NCI-H146 treated with DMSO at 0.1 percent for 48 hours (cell line): ENCODE measurements around the gene METTL22.

Experiments used
- DNase-seq: peaks from one replicate; lab custom pipeline; 2025; ENCODE audit not compliant: unreplicated experiment; lab: John Stamatoyannopoulos, UW

METTL22 gene, protein sequence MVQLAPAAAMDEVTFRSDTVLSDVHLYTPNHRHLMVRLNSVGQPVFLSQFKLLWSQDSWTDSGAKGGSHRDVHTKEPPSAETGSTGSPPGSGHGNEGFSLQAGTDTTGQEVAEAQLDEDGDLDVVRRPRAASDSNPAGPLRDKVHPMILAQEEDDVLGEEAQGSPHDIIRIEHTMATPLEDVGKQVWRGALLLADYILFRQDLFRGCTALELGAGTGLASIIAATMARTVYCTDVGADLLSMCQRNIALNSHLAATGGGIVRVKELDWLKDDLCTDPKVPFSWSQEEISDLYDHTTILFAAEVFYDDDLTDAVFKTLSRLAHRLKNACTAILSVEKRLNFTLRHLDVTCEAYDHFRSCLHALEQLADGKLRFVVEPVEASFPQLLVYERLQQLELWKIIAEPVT

GRCh38 chr16:8621572-8622314, at the start of gene METTL22:
Gene METTL22 (plus strand): TSS chr16:8621698. CDS start chr16:8625666, 3,968 bp downstream.
- DNase-seq, result peak; percentile 78

GRCh38 chr16:8572063-8572918, 49.2 kb upstream of the METTL22 start:
- no peak for DNase-seq

- no peak for DNase-seq
Observed at GRCh38 chr16:8572919-8573724, 48.4 kb upstream of the METTL22 start.

DNA sequence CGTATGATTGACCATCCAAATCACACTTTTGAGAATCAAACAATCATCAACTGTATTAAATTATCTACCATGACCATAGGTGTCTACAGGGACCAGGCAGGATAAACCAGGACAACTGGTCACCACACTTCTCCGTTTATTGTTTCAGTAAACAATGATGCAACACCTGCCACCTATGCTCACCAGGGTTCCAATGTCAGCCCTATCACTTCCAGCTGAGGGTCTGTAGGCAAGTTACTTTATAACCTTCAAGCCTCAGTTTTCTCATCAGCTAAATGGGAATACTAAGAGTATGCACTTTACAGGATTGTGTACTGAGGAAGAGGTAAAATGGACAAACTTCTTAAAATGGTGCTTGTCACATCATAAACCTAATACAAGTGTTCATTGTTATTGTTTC, 46.1 kb upstream of the METTL22 start:
- DNase-seq, result no peak

DNA sequence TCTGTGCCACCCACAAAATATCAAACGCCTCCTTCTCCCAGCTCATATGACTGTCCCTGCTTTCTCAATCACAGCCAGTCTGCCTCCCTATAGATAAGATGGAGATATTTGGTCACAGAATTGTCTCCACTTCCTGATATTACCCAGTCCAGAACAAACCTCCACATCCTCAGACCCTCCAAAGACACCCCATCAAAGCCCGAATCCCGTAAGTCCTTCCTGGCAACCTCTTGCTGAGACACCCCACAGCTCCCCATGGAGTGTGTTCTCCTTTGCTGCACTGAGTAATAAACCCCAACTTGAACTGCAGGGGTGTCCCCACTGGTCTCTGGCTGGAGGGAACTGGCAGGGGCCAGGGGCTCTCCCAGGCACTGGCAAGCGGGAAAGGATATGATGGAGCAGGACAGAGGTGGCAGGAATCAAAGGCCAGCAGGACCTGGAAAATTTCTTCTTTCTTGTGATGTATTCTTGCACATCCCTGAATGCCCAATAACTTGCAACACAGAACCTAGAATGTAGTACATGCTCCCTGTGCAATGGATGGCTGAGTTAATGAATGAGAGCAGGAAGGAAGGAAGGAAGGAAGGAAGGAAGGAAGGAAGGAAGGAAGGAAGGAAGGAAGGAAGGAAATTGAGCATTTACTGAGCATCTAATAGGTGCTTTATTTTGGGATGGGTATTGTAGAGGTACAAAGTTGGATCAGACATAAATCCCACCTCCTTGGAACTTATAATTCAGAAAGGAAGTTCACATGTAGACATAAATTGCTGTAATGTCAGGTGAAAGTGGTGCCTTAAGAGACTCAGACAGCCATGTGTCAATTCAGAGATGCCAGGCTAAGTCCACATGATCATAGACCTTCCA, 45.1 kb upstream of the METTL22 start:
- DNase-seq, result no peak

DNA sequence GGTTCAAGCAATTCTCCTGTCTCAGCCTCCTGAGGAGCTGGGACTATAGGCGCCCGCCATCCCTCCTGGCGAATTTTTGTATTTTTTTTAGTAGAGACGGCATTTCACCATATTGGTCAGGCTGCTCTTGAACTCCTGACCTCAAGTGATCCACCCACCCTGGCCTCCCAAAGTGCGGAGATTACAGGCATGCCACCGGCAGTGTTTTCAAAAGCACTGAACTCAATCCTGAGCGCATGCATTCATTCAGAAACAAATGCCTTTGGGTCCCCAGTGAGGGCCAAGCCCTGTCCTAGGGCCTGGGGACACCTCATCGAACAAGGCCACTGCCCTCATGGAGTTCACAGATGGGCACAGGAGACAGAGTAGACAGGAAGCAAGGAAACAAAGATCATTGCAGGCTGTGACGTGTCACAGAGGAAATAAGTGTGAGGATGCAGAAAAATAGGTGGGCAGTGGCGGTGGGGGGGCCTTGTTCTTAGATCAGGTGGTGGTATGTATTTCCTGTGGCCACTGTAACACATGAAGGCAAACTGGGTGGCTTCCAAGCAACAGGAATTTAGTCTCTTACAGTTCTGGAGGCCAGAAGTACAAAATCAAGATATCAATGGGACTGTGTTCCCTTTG, 43.7 kb upstream of the METTL22 start:
- DNase-seq, result no peak

- DNase-seq, result no peak
Observed at GRCh38 chr16:8579559-8579958, 41.9 kb upstream of the METTL22 start.

- no peak for DNase-seq
Observed at GRCh38 chr16:8581831-8582580, 39.5 kb upstream of the METTL22 start.

DNA sequence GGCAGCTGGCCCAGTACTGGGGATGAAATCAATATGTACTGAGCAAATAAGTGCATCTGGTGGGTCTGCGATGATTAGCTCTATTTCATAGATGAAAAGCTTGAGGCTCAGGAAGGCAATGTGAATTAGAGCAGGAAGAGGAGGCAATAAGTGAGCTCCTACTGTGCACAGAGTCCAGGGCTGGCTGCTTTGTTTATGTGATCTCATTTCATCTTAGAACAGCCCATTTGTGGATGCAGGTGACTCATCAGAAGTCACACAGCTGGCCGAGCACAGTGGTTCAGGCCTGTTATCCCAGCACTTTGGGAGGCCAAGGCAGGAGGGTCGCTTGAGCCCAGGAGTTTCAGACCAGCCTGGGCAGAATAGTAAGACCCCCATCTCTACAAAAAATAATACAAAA, 38.3 kb upstream of the METTL22 start:
- no peak for DNase-seq

DNA sequence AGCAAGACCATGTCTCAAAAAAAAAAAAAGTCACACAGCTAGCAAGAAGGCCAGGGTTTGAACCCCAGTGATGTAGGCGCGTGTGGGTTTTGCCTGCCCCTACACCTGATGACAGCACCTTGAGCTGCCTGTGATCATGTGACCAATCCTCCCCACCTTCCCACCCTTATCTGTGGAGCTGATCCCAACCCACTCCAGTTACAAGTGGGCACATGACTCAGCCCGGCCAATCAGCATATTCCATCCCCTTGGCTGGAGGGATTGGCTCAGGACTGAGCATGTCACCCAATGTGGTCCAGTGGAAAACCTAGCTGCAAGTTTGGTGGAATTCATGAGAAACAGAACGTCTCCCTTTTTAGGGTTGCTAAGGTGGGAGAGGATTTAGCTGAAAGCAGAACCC, 37.8 kb upstream of the METTL22 start:
- DNase-seq, result no peak

- DNase-seq, result no peak
Observed at GRCh38 chr16:8585041-8585440, 36.5 kb upstream of the METTL22 start.

DNA sequence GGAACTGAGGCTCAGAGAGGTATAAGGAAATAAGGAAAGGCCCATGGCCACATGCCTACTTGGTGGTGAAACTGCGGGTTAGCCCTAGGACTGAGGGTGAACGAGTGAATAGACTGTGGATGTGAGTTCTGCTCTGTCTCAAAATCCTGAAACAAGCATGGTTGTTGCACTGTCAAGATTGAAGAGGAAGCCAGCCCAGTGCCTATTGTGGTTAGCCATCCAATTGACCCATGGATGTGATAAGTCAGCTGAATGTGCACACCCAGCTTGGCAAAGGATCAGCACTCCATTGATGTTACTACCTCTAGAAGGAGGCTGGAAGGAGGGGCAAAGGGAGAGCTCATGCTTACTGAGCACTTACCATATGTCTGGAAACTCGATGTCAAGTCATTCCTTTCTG, 35.6 kb upstream of the METTL22 start:
- DNase-seq, result no peak

DNA sequence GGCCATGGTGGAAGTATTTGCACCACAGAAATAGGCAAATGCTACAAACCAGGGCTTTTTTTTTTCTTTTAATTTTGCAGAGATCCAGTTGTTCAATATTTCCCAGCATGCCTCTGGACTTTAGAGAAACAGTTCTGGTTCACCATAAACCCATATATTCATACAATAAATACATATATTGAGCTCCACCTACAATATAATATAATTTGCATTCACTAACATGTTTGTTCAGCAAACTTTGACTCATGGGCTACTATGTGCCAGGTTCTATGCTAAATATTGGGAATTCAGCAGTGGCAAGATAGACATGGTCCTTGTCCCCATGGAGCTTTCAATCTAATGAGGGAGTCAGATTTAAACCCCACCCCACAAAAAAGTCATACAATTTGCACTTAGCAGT, 34.4 kb upstream of the METTL22 start:
- DNase-seq, result no peak

GRCh38 chr16:8588682-8589056, 32.8 kb upstream of the METTL22 start:
- DNase-seq, result no peak

DNA sequence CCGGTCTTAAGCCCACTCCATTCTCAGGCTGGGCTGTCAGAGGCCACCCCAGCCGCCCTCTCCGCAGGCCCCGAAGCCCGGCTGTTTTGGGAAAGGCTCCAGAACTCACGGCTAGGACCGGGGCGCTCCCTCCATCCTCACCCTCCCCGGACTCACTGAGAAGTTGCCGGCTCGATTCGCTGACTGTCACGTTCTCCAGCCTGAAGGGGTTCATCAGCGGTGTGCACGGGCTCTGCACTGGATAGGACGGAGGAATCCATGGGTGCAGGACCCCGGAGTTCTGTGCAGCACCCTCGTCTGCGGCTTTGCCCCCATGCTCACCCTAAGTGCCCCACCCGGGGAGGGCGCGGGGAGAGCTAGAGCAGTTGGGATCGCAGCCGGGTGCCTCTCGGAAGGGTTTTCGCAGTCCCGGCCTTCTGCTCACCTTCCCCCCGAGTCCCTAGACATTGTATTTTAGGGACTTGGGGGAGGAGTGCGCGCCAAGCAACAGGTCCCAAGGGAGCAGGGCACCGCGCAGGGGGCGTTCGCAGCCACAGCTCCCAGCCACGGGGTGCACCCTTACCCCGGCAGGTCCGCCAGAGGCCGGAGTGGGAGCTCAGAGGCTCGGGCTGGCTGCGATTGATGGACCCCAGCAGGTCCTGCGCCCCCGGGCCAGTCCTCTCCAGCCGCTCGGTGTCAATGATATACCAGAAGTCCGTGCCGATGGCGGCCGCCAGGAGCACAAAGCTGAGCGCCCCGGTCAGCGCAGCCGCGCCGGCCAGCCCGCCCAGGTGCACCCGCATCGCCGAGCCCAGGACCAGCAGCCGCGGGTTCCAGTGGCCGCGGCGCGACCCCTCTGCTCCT, 32.2 kb upstream of the METTL22 start:
- no peak for DNase-seq

DNA sequence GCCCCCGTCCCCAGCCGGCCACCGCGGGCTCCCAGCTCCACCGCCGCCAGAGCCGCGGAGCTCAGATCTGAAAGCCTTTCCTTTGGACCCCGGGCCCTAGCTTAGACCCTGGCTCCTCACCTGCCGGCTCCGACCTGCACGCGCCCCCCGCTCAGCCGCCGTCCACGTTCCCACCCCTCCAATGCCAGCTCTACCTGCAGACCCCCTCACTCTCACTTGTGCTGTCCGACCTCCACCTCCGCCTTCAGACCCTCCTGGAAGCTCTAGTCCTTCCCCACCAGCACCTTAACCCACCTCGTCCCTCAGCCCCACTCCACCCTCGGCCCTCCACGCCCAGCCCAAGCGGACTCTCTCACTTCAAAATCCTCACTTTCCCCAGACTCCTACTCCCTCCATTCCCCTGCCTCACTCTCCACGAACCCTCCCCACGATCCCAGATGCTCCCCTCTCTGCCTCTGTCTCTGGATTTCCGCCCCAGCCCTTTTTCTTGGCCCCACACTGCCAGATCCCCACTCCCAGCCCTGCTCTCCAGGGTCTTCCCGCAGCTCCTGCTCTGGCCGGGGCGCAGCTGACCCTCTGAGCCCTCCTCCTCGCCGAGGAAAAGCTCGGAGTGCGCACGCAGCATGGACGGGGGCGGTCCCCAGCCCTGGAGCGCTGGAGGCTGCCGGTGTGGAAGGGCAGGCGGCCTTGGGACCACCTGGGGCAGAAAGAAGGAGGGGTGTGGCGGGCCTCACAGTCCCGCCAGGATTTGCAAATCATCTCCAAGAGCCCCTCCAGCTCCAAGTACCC, 31.4 kb upstream of the METTL22 start, which contains the start of gene TMEM114:
TMEM114 (minus strand) TSS at position 612 of the 789 bp plus-strand sequence. CDS start 673 bp downstream, outside the sequence.
- DNase-seq, result no peak

DNA sequence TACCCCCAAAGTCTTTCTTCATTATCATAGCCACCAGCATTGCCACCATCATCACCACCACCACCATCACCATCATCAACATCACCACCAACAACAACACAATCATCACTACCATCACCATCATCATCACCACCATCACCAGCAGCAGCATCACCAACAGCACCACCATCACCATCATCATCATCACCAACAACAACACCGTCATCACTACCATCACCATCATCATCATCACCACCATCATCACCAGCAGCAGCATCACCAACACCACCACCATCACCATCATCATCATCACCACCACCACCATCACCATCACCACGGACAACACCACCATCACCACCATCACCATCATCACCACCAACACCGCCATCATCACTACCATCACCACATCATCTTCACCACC, 30.7 kb upstream of the METTL22 start:
- DNase-seq, result no peak
